ENCODE results near the gene NSUN6.

GRCh38 chr10:18666810-18667209, 15.4 kb upstream of the NSUN6 start:
- TF ChIP-seq CTCF (IDR thresholded peaks at IDR 0.05) (no peak), POLR2A (IDR thresholded peaks at IDR 0.05) (no peak)

All from transverse colon (tissue), 3 donors.